Uterus (tissue), 4 donors: ENCODE measurements around the gene BTNL3. TPM values are rescaled to one million over a fixed set of nuclear protein-coding genes. Genes with fewer than 3 reads are reported as not detected.
"Not testable (repeated sequence)": the region's sequence is repeated elsewhere in the genome, so short reads cannot be mapped to it uniquely, and the experiment has no call there.

Source experiments
- DNase-seq, 2 donors: peaks; one replicate each; pipeline ENCODE4 v3.0.0-alpha.2; 2019 to 2020
- H3K27ac ChIP-seq, 2 donors: fragments of 200-600 bp; sonication (generic); 1 replicate in 1 of 2; 2 replicates in 1 of 2; pipeline ENCODE4 v1.5.1; 2016 to 2018
- H3K27me3 ChIP-seq, 2 donors: fragments of 200-600 bp; sonication (generic); one replicate each; pipeline ENCODE4 v1.5.1; 2018 to 2019; ENCODE audit warnings: control low read depth in 1 of 2
- H3K36me3 ChIP-seq, 2 donors: fragments of 200-600 bp; sonication (generic); one replicate each; pipeline ENCODE4 v1.5.1; 2019; ENCODE audit warnings: control low read depth in 1 of 2
- H3K4me1 ChIP-seq, 2 donors: fragments of 200-600 bp; sonication (generic); one replicate each; pipeline ENCODE4 v1.5.1; 2018 to 2019; ENCODE audit warnings: control low read depth in 1 of 2
- H3K4me3 ChIP-seq, 2 donors: fragments of 200-600 bp; sonication (generic); 1 replicate in 1 of 2; 2 replicates in 1 of 2; pipeline ENCODE4 v1.5.1; 2018 to 2019; ENCODE audit warnings: mild to moderate bottlenecking in 1 of 2
- H3K9me3 ChIP-seq, 2 donors: fragments of 200-600 bp; sonication (generic); one replicate each; pipeline ENCODE4 v1.5.1; 2019; ENCODE audit warnings: control low read depth in 1 of 2
- POLR2A ChIP-seq, 2 donors: fragments of 450-650 bp; IDR thresholded peaks; one replicate each; pipeline ENCODE4 v1.6.1; 2016; ENCODE audit warnings: antibody characterized with exemption in 2 of 2, mild to moderate bottlenecking in 1 of 2, moderate library complexity in 1 of 2
- intact Hi-C: fragments of 100-400 bp; cut with DNase I; formaldehyde crosslinking; loops from one replicate; pipeline ENCODE4 v1.15.1; 2023; ENCODE audit warnings: low total_unique reads
- total RNA-seq, 4 donors: library from RNA; depleted of rRNA in 3 of 4; stranded (reverse); fragments of >200 nt in 3 of 4; gene quantifications; one replicate each; pipeline versions ENCODE4 v1.1.0 to v1.2.4, GENCODE V29; 2014 to 2023
- TF ChIP-seq, protein P1 (sequence below), 4 experiments: fragments of 200-600 bp in 2 of 4; fragments of 450-650 bp in 2 of 4; sonication (generic) in 2 of 4; IDR thresholded peaks; one replicate each; pipeline ENCODE4 v1.5.1; 2016 to 2019; ENCODE audit warnings: antibody characterized with exemption in 4 of 4, mild to moderate bottlenecking in 2 of 4, moderate library complexity in 1 of 4
- donor health status: DM: yes; HTN: yes; CAD: no.

BTNL3 gene
- total RNA-seq, 4 donors from 2014 or later, result not detected

DNA sequence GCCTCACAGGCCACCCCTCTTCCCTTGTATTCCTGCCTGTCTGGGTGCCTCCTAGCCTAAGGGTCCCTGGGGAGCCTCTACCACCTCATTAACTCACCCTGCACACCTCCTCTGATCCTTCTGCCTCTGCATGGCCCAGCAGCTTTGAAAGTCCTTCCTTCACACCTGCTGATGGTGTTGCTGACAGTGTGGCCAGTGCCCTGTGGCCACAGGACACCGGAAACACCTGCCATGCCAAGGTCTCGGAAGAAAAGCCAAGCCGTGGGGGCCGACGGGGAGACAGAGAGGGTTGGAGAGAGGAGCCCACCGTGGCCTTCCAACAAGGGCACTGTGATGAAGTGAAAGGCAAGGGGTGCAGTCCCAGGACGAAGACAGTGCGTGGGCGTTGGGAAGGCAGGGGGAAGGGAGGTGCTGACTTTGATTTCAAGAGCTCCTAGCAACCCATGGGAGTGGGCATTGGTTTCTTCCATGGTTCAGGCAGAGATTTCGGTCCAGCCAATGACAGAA is 55.5 kb downstream of the BTNL3 start:
- H3K27me3 ChIP-seq, result peaks cover 0 to 4% of the 10 kb centered on the region in 2 donors
- DNase-seq, result no peak
- peak overlapping the region in 1 of 2 donors; percentile 24 for H3K27ac ChIP-seq

DNA sequence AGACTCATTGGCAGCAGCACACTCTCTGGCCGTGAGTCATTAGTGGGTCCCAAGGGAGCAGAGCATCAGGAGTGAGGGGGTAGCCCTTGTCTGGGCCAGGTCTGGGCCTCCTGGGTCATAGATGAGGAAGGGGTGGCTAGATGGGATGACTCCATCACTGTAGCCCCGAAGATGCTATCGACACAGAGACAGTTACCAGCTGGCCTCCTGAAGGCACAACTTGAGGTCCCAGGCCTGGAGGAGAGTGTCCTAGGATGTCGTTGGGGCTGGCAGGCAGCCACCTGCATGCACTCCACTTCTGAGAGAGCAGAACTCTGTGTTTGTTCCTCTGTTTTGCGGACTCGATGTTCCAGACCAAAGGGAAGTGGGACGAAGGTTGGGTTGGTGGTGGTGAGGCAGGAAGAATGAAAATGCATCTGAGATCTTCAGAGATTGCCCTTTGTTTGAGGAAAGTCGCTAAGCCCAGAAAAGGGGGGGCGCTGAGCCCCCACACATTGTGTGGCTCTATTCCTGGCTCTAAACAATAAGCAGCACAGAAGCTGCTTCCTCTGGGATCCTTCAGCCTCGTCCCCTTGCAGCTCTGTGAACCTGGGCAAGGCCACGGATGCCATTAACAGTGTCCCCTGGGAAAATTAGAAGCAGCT is 56.1 kb downstream of the BTNL3 start:
- Histone ChIP-seq H3K27me3 (peaks cover 0 to 4% of the 10 kb centered on the region in 2 donors), H3K9me3 (no peaks in the 10 kb centered on the region), H3K4me1 (no peaks in the 10 kb centered on the region), H3K4me3 (no peak overlapping the region), H3K36me3 (no peaks in the 10 kb centered on the region), H3K27ac (peak overlapping the region in 1 of 2 donors; percentile 24)
- TF ChIP-seq, protein P1, sequence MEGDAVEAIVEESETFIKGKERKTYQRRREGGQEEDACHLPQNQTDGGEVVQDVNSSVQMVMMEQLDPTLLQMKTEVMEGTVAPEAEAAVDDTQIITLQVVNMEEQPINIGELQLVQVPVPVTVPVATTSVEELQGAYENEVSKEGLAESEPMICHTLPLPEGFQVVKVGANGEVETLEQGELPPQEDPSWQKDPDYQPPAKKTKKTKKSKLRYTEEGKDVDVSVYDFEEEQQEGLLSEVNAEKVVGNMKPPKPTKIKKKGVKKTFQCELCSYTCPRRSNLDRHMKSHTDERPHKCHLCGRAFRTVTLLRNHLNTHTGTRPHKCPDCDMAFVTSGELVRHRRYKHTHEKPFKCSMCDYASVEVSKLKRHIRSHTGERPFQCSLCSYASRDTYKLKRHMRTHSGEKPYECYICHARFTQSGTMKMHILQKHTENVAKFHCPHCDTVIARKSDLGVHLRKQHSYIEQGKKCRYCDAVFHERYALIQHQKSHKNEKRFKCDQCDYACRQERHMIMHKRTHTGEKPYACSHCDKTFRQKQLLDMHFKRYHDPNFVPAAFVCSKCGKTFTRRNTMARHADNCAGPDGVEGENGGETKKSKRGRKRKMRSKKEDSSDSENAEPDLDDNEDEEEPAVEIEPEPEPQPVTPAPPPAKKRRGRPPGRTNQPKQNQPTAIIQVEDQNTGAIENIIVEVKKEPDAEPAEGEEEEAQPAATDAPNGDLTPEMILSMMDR (IDR thresholded peaks at IDR 0.05), result no peak
- no peak for TF ChIP-seq POLR2A (IDR thresholded peaks at IDR 0.05)
- intact Hi-C loops, result no loop called here
- DNase-seq, result peak in 1 of 2 donors; percentile 26

More for the DNA sequence above, 55.5 kb downstream of the BTNL3 start:
- TF ChIP-seq POLR2A (IDR thresholded peaks at IDR 0.05), result no peak
- TF ChIP-seq, protein P1 (IDR thresholded peaks at IDR 0.05), result no peak
- H3K36me3 ChIP-seq, result no peaks in the 10 kb centered on the region
- no peak overlapping the region for H3K4me3 ChIP-seq
- H3K9me3 ChIP-seq, result no peaks in the 10 kb centered on the region
- no peaks in the 10 kb centered on the region for H3K4me1 ChIP-seq
- intact Hi-C loops, result no loop called here

DNA sequence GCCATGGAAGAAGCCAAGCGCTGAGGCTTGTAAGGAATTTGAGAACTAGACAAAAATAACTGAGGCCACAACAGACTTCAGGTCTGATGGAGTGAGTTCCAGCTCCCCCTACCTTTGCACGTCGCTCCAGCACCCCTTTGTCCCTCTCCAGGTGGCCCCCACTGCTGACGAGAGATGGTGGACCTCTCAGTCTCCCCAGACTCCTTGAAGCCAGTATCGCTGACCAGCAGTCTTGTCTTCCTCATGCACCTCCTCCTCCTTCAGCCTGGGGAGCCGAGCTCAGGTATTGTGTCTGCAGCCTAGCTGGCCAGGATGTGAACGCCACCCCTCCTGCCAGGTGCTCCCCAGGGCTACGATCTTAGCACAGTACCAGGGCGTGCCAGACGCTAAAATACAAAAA is 56.7 kb downstream of the BTNL3 start:
- no peak overlapping the region for H3K4me3 ChIP-seq

DNA sequence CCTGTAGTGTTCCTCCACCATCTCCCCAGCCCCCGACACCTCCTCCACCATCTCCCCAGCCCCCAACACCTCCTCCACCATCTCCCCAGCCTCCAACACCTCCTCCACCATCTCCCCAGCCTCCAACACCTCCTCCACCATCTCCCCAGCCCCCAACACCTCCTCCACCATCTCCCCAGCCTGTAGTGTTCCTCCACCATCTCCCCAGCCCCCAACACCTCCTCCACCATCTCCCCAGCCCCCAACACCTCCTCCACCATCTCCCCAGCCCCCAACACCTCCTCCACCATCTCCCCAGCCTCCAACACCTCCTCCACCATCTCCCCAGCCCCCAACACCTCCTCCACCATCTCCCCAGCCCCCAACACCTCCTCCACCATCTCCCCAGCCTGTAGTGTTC is 57.2 kb downstream of the BTNL3 start:
- DNase-seq, H3K36me3 ChIP-seq, H3K27ac ChIP-seq, intact Hi-C loops, H3K4me3 ChIP-seq, H3K4me1 ChIP-seq, H3K27me3 ChIP-seq, H3K9me3 ChIP-seq: not testable (repeated sequence)

More for the DNA sequence above, 56.7 kb downstream of the BTNL3 start:
- Histone ChIP-seq H3K36me3 (no peaks in the 10 kb centered on the region), H3K9me3 (no peaks in the 10 kb centered on the region), H3K27me3 (peaks cover 0 to 4% of the 10 kb centered on the region in 2 donors), H3K4me1 (no peaks in the 10 kb centered on the region), H3K27ac (no peak overlapping the region)
- intact Hi-C loops, result no loop called here
- DNase-seq, result no peak
- TF ChIP-seq POLR2A (IDR thresholded peaks at IDR 0.05), result no peak
- TF ChIP-seq, protein P1 (IDR thresholded peaks at IDR 0.05), result no peak

DNA sequence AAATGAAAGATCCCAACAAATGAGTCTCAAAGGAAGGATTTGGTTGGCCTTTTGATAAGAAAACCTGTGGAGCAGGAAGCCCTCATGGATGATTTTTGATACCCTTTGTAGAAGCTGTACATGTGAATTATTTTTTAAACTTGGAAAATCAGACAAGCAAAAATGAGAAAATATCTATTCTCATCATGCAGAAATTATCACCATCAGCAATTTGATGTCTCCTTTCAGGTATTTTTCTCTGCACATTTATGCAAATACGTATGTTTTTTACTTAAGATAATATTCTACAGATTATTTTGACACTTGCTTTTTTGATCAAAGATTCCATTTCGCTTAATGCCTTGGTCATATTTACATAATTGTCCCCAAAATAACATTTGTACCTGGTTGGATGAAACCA is 58.6 kb downstream of the BTNL3 start:
- DNase-seq, result no peak
- Histone ChIP-seq H3K27me3 (peaks cover 0 to 4% of the 10 kb centered on the region in 2 donors), H3K4me1 (no peaks in the 10 kb centered on the region), H3K9me3 (no peaks in the 10 kb centered on the region), H3K36me3 (no peaks in the 10 kb centered on the region), H3K27ac (no peak overlapping the region), H3K4me3 (no peak overlapping the region)
- intact Hi-C loops, result no loop called here
- TF ChIP-seq, protein P1 (IDR thresholded peaks at IDR 0.05), result no peak
- TF ChIP-seq POLR2A (IDR thresholded peaks at IDR 0.05), result no peak
